Osteoblast (primary cell): ENCODE results near the gene DHRS13. TPM values are rescaled to one million over a fixed set of nuclear protein-coding genes. Genes with fewer than 3 reads are reported as not detected.

Experiments
- DNase-seq: peaks from one replicate; pipeline ENCODE4 v3.0.0; 2011; ENCODE audit warnings: low spot score, mixed read lengths; ENCODE audit not compliant: insufficient read length; ENCODE audit errors: missing footprints
- H2AFZ ChIP-seq: 2 replicates; pipeline ENCODE4 v1.6.0; 2011; ENCODE audit warnings: mild to moderate bottlenecking, low read length
- H3K27ac ChIP-seq: 2 replicates; pipeline ENCODE4 v1.5.1; 2011; ENCODE audit warnings: mild to moderate bottlenecking, low read depth, low read length, moderate library complexity
- H3K27me3 ChIP-seq: 2 replicates; pipeline ENCODE4 v1.6.0; 2012; ENCODE audit warnings: mild to moderate bottlenecking, control low read depth, inconsistent platforms, low read length, moderate library complexity; ENCODE audit not compliant: insufficient read depth
- H3K36me3 ChIP-seq: 2 replicates; pipeline ENCODE4 v1.5.1; 2011; ENCODE audit warnings: mild to moderate bottlenecking, low read length, control low read depth, moderate library complexity; ENCODE audit not compliant: insufficient read depth
- H3K4me1 ChIP-seq: 2 replicates; pipeline ENCODE4 v1.5.1; 2011; ENCODE audit warnings: mild to moderate bottlenecking, low read length, control low read depth, moderate library complexity; ENCODE audit not compliant: insufficient read depth
- H3K4me2 ChIP-seq: 2 replicates; pipeline ENCODE4 v1.6.0; 2011; ENCODE audit warnings: mild to moderate bottlenecking, low read length; ENCODE audit not compliant: insufficient read depth
- H3K4me3 ChIP-seq: fragments of 200-600 bp; sonication (generic); 3 replicates; pipeline ENCODE4 v1.5.1; 2012; ENCODE audit warnings: mild to moderate bottlenecking, low read length, inconsistent platforms; ENCODE audit not compliant: insufficient read depth
- H3K79me2 ChIP-seq: 2 replicates; pipeline ENCODE4 v1.6.0; 2012; ENCODE audit warnings: mild to moderate bottlenecking, low read length, control low read depth, inconsistent platforms; ENCODE audit not compliant: insufficient read depth
- H3K9me3 ChIP-seq: 2 replicates; pipeline ENCODE4 v1.5.1; 2011; ENCODE audit warnings: low read depth, low read length, control low read depth
- H4K20me1 ChIP-seq: 2 replicates; pipeline ENCODE4 v1.6.0; 2012; ENCODE audit warnings: mild to moderate bottlenecking, low read length, control low read depth; ENCODE audit not compliant: insufficient read depth
- total RNA-seq: library from RNA; depleted of rRNA; stranded (reverse); fragments of >200 nt; gene quantifications from 2 replicates; pipeline ENCODE4 v1.2.3, GENCODE V29; 2012
- TF ChIP-seq, protein P1 (sequence below): IDR thresholded peaks from 2 replicates; pipeline ENCODE4 v1.5.1; 2011; ENCODE audit warnings: mild to moderate bottlenecking, low read depth, low read length, moderate library complexity; ENCODE audit errors: extremely low read depth

The DHRS13 gene
- total RNA-seq, 1 donor = 6.2 TPM

DNA sequence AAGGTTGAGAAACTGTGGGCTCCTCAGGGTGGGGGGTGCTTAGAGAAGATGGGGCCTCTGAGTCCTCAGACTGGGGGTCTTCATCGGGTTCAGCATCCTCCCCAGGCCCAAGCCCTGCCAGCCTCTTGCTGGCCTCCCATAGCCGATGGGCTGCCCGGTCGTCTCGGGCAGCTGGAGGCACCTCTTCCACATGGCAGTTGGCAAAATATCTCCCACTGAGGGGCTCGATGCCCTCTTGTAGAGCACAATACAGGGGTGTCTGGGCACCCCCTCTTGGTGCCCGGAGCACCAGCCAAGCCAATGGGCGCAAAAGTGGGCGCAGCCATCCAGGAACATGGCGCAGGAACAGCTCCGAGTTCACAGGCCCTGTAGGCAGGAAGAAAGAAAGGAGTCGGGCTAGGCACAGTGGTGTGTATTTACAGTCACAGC is 4.3 kb downstream of the DHRS13 start:
- H3K9me3 ChIP-seq = no peaks in the 10 kb centered on the region
- peaks cover 29% of the 10 kb centered on the region for H3K4me1 ChIP-seq
- H4K20me1 ChIP-seq = peaks cover 4% of the 10 kb centered on the region
- peaks cover 31% of the 10 kb centered on the region for H3K79me2 ChIP-seq
- H3K27ac ChIP-seq = no peak overlapping the region
- H2AFZ ChIP-seq = peak overlapping the region; percentile 96
- H3K36me3 ChIP-seq = no peaks in the 10 kb centered on the region
- no peaks in the 10 kb centered on the region for H3K27me3 ChIP-seq
- H3K4me2 ChIP-seq = no peak overlapping the region
- TF ChIP-seq, protein P1, sequence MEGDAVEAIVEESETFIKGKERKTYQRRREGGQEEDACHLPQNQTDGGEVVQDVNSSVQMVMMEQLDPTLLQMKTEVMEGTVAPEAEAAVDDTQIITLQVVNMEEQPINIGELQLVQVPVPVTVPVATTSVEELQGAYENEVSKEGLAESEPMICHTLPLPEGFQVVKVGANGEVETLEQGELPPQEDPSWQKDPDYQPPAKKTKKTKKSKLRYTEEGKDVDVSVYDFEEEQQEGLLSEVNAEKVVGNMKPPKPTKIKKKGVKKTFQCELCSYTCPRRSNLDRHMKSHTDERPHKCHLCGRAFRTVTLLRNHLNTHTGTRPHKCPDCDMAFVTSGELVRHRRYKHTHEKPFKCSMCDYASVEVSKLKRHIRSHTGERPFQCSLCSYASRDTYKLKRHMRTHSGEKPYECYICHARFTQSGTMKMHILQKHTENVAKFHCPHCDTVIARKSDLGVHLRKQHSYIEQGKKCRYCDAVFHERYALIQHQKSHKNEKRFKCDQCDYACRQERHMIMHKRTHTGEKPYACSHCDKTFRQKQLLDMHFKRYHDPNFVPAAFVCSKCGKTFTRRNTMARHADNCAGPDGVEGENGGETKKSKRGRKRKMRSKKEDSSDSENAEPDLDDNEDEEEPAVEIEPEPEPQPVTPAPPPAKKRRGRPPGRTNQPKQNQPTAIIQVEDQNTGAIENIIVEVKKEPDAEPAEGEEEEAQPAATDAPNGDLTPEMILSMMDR = no peak
- no peak for DNase-seq
- no peak overlapping the region for H3K4me3 ChIP-seq

DNA sequence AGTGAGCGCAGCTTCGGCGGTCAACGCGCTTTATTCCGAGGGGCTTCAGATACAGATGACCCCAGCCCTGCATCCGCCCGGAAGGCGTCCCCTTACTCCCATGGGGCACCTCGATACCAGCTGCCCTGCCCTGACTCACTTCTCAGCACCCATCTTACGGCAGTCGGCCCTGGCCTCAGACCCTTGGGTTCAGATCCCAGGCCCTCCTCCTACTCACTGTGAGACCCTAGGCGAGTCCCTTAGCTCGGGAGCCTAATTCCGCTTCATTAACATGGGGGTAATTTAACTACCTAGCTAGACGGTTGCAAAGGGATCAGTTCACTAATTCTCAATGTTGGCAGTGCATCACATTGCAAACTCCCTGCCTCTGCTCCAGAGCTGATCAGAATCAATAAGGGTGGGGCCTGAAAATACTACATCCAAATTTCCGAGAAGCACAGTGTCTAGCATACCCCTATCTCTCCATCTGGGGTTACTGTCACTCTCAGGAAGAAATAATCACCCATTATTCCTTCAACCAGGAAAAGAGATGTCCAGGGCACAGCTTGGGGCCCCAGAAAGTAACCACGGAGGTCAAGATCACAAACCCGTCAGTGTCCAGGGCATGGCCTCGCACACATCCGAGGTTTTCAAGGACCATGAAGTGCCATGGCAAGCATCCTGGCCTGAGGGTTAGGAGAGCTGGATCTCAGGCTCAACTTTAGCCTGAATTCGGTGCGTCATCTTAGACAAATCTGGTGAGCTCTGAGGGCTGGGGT is 4.9 kb downstream of the DHRS13 start:
- H3K4me3 ChIP-seq = peak overlapping the region; percentile 90
- TF ChIP-seq, protein P1 = no peak
- H3K79me2 ChIP-seq = peaks cover 36% of the 10 kb centered on the region
- DNase-seq = peak; percentile 91
- H4K20me1 ChIP-seq = no peaks in the 10 kb centered on the region
- H3K36me3 ChIP-seq = no peaks in the 10 kb centered on the region
- peak overlapping the region; percentile 32 for H3K27ac ChIP-seq
- H3K9me3 ChIP-seq = no peaks in the 10 kb centered on the region
- H3K4me1 ChIP-seq = peaks cover 27% of the 10 kb centered on the region
- H3K27me3 ChIP-seq = no peaks in the 10 kb centered on the region
- H3K4me2 ChIP-seq = peak overlapping the region; percentile 94
- peak overlapping the region; percentile 96 for H2AFZ ChIP-seq

DNA sequence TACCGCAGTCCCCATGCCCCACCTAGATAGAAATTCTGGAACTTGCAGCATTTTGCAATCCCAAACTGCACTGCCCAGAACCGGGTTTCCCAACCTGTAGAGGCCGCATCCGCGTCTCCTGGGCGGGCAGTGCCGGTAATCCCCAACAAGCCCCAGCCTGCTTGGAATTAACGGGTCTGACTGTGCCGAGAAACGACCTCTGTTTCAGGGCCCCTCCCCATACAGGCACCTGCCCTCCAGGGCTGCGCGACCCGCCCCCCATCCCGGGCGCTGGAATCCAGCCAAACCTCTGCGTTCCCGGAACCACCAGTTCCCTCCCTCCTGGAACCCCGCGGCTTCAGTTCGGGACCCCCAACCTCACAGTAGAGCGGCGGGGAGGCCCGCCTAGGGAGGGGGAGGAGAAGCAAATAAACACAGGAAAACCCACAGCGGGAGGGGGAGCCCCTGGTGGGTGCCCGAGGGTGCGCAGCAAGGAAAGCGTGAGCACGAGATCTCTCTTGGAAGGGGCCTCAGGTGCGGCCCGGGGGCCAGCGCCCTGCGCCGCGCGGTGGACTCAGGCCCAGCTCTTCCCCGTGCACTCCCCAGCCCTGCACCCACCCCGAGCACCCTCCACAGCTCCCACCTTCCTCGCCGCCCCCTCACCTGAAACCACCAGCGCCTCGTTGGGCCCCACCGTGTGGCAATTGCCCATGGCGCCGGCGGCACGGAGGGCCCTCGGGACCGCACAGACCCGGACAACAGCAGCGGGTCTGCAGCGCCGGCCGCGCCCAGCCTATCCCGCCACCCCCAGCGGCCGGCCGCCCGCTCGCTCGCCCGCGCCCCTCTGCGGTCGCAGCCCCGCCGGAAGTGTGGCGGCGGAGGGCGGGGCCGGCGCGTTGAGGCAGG is 5.8 kb downstream of the DHRS13 start, which contains the start of gene FLOT2:
FLOT2 (minus strand) TSS at position 850 of the 885 bp plus-strand sequence; CDS start at position 691, 159 bp downstream.
- TF ChIP-seq, protein P1 = no peak
- peak within 1 kb of the TSS; percentile 94 for H3K4me2 ChIP-seq
- peak within 1 kb of the TSS; percentile 90 for H3K4me3 ChIP-seq
- DNase-seq = peak; percentile 89
- H3K27me3 ChIP-seq = no peaks in the 10 kb centered on the region
- H2AFZ ChIP-seq = peak within 1 kb of the TSS; percentile 96
- H3K36me3 ChIP-seq = no peaks in the 10 kb centered on the region
- no peaks in the 10 kb centered on the region for H3K9me3 ChIP-seq
- H3K27ac ChIP-seq = peak within 1 kb of the TSS; percentile 51
- H3K4me1 ChIP-seq = peaks cover 28% of the 10 kb centered on the region
- peaks cover 40% of the 10 kb centered on the region for H3K79me2 ChIP-seq
- H4K20me1 ChIP-seq = no peaks in the 10 kb centered on the region
